H4 (cell line): ENCODE data around the gene CMTM7. TPM values are rescaled to one million over a fixed set of nuclear protein-coding genes. Genes with fewer than 3 reads are reported as not detected.

Experiments
- DNase-seq: peaks from one replicate; pipeline ENCODE4 v3.0.0-alpha.2; 2015; ENCODE audit warnings: low spot score
- total RNA-seq: library from RNA; depleted of rRNA; stranded (reverse); fragments of >200 nt; shearing (Covaris generic); gene quantifications from 2 replicates; pipeline ENCODE4 v1.2.3, GENCODE V29; 2014; rRNA removed

CMTM7 gene
- total RNA-seq, 1 experiment from 2014 or later = 7.1 TPM

- DNase-seq = no peak
Observed at GRCh38 chr3:32492684-32493436, 101.2 kb downstream of the CMTM7 start.

GRCh38 chr3:32493437-32494414 lies 102.1 kb downstream of the CMTM7 start:
- no peak for DNase-seq

DNA sequence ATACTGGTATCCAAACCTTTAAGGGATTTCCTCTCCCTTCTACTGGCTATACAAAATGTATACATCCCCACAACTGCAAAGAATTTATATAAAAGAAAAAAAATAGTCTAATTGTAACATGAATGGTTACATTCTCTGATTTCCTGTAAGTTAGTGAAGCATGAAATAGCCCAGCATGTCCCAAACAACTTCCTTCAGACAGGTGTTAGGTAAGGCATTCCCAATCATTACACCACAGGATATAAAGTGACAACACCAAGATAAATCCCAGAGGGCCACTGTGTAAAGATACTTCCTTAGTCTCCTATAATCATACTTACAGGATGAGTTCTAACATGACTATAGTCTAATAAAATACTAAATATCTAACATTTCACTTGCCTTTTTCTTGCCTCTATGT lies 103.4 kb downstream of the CMTM7 start:
- no peak for DNase-seq

- DNase-seq = no peak
Observed at GRCh38 chr3:32495609-32496008, 104.0 kb downstream of the CMTM7 start.

- no peak for DNase-seq
Observed at GRCh38 chr3:32498252-32498651, 106.6 kb downstream of the CMTM7 start.

DNA sequence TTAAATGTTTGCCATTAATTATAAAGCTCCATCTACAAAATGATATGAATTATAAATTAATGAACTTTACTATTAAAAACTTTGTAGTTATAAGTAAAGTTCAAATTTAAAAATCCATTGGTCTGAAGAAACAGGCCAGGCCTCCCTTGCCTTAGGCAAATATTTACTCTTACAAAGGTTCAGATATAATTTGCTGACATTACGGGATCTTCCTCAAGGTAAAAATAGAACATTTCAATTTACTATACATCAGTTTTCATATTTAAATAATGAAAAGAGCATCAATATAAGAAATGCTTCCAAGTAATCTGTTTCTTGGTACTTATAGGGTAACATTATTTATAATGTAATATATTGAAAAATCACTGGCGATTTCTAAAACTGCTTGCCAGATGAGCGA lies 107.3 kb downstream of the CMTM7 start:
- no peak for DNase-seq

- DNase-seq = no peak
Observed at GRCh38 chr3:32499585-32499984, 107.9 kb downstream of the CMTM7 start.

- no peak for DNase-seq
Observed at GRCh38 chr3:32500231-32500630, 108.6 kb downstream of the CMTM7 start.

DNA sequence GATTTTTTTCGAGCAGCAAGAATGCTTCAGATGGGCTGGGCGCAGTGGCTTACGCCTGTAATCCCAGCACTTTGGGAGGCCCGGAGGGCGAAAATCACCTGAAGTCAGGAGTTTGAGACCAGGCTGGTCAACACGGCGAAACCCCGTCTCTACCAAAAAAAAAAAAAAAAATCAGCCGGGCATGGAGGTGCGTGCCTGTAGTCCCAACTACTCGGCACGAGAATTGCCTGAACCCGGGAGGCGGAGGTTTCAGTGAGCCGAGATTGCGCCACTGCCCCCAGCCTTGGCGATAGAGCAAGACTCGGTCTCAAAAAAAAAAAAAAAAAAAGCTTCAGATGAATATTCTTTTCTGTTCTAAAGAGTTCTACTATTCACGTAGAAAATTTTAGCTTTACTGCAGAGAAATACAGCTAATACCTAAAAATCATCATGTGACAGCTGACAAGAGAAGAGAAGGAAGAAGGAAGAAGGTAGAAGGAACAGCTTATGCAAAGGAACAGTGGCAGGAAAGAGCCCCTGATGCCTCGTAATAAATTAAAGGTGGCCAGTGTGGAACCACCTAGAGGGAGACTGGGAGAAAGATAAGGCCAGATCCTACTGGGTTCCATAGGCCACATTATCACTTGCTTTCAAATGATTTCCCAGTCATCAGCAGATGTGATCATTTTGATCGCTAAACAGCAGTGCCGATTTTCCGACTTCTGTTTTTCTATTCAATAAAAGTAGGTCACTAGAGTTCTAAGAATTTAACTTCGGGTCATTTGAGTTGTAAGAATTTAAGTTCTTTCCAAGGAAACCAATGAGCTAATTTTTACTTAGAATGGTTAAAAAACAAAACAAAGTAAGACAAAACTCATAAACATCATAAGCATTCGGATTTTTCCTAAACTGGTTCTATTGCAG lies 109.5 kb downstream of the CMTM7 start:
- DNase-seq = no peak

GRCh38 chr3:32501783-32502117 lies 110.1 kb downstream of the CMTM7 start:
- no peak for DNase-seq

- peak; percentile 54 for DNase-seq
Observed at GRCh38 chr3:32502118-32502945, 110.7 kb downstream of the CMTM7 start, which contains the start of gene CMTM6. Gene CMTM6, minus strand, starts transcription at chr3:32502852. Its CDS starts 107 bp downstream, at chr3:32502745.

GRCh38 chr3:32502946-32503286 lies 111.3 kb downstream of the CMTM7 start:
- DNase-seq = no peak

Other genes with a start within 250 kb of the CMTM7 start
- 2.5 and 3.2 TPM in 2 replicates for gene CMTM8, start 153.2 kb upstream of the CMTM7 start, total RNA-seq
- gene CMTM6, start 111.0 kb downstream of the CMTM7 start, total RNA-seq = 72.0 and 74.1 TPM in 2 replicates
- 27.5 and 36.3 TPM in 2 replicates for gene DYNC1LI1, start 179.0 kb downstream of the CMTM7 start, total RNA-seq